GM18511 (cell line): ENCODE results near the gene MAP6.

Experiments used
- ATAC-seq: cut with Tn5 transposase; IDR thresholded peaks from one replicate; pipeline ENCODE4 v1.9.1; 2021; ENCODE audit warnings: mild to moderate bottlenecking, moderate library complexity; ENCODE audit not compliant: unreplicated experiment

MAP6 gene

DNA sequence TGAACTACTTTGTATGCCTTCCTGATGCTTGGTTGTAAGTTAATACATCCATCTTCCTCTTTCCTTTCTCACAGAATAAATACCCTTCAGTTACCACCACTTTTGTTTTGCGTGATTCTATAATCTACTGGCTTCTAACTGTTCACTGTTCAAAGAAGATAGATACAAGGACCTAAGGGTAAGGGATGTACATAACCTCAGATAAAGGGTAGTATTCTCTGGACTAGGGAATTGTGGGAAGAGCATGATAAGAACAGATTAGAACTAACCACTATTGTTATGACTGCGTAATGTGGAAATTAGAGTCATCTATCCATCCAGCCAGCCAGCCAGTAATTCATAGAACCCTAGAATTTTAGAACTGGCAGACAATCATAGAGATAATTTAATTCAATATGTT, 36.4 kb downstream of the MAP6 start:
- no peak for ATAC-seq

GRCh38 chr11:75631086-75631730, 37.6 kb downstream of the MAP6 start:
- no peak for ATAC-seq

DNA sequence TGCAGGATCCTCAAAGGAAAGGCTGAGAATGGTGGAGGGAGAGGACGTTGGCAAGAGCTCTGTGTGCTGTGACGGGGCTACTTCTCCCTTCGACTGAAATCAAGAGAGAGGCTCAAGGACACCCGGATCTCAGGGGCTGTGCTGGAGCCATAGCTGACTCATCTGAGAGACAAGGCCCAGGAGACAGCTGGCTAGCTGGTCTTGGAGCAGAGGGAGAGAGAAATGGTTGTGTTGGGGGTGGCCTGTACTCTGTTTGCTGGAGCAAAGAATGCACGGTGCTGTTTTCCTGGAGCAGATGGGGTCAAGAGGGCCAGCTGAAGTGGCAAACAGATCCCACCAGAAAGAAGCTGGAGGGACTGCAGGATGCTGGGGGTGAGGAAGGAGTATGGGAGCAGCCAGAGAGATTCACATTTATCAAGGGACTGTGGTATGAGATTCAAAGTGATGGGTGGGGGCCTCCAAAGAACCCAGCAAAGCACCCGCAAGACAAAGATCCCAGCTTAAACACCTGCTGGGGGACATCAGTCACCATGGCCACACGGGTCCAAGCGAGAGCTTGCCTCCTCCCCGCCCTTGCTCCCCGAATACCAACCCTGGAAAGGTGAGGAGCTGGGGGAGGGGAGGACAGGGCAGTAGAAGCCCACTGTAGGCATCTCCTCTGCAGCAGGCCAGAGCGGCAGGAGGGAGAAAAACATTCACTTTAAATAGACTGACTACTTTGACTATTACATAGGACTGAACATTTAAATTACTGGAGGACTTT, 40.8 kb downstream of the MAP6 start:
- ATAC-seq: no peak

DNA sequence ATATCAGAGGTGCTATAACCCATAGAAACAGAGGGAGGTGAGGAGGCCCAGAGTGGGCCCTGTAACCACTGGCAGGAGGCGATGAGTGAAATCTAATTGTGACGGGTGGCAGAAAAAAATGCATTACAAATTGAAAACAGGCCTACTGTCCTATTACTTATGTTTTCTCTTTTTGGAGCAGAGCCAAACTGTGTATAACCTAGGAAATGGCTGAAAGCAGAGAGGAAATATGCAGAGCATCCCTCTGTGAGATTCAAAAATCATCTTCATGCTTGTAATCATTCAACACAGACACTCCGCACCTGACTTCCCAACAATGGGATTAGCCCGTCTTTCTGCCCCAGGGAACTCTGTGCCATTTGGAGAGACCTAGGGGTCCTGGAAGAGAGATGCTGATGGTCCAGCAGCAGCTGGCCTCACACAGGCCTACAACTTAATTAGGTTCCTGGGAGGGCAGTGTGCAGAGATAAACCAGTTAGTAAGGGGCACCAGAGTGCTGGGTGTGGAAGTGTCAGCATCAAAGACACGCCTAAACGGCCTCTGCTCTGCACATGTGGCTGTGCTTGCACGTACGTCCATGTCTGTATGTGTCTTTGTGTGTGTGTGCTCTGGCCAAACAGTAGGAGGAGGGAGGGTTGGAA, 41.8 kb downstream of the MAP6 start:
- ATAC-seq: no peak

DNA sequence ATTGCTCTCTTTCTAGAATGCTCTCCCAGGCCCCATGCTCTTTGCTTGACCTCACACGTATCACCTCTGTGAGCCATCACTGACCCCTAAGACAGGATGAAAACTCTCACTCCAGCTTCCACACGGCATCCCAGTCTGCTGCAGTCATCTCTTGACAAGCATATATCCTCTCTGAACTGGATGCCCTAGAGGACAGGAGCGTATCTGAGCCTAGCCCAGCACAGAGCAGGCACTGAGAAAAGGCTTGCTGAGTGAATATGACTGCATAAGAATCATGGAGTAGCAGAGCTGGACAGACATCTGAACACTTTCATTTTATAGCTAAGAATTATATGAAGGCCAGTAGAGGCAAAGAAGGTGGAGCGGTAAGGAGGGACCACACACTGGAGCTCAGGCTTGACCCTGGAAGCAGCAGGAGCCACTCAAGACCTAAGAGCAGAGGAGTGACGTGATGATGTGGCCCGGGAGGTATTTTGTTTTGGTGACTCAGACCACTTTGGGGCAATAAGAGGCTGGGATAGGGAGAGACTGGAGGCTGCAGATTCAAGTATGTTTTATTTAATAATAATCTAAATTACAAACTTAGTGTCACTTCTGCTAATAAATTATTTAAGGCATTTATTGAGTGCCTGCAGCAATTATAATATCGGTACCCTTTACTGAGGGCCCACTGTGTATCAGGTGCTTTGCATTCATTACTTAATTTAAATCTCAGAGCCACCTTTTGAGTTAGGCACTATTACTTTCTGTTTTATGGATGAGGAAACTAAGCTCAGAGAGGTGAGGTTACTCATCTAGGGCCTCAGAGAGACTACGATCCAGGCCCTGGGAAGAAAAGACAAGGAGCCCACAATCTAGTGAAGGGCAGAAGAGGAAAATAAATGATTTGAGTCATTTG, 42.6 kb downstream of the MAP6 start:
- ATAC-seq: no peak

DNA sequence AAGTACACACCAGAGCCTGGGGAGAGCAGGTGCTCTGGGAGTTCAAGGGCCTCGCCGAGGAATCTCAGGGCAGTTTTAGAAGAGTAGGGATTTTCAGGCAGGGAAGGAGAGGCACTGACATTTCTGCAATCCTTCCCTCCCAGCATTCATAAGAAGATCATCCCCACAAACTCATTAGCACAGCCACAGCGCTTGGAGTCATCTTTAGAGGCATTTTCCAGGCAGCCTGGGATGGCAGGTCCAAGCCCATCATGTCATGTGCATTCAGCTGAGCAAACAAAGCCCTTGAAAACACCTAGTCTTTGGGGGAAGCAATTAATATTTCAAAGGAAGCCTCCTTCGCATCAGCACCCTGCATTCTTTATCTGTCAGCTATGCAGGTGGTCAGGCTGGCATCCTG, 43.8 kb downstream of the MAP6 start:
- no peak for ATAC-seq

- ATAC-seq: no peak
These were observed 52.6 kb downstream of the MAP6 start for GRCh38 chr11:75616281-75616680.

DNA sequence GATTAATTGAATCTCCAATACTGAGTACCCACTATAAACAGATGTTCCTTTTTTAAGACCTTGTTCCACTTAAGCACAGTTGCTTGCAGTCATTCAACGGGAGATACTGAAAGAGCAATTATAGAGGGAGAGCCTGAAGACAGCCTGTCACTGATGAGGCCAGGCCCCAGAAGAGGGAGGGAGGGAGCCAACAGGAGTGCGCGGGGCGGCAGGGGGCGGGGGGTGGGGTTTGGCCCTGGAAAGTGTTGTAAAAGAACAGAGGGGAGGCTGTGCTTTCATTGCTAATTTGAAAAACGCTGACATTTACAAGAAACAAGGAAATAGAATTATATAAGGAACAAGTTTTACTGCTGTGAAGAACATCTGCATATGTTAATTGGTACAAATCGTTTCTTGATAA, 53.1 kb downstream of the MAP6 start:
- no peak for ATAC-seq

- no peak for ATAC-seq
These were observed 57.0 kb downstream of the MAP6 start for GRCh38 chr11:75611823-75612222.

- ATAC-seq: no peak
These were observed 62.7 kb downstream of the MAP6 start for GRCh38 chr11:75606099-75606498.

DNA sequence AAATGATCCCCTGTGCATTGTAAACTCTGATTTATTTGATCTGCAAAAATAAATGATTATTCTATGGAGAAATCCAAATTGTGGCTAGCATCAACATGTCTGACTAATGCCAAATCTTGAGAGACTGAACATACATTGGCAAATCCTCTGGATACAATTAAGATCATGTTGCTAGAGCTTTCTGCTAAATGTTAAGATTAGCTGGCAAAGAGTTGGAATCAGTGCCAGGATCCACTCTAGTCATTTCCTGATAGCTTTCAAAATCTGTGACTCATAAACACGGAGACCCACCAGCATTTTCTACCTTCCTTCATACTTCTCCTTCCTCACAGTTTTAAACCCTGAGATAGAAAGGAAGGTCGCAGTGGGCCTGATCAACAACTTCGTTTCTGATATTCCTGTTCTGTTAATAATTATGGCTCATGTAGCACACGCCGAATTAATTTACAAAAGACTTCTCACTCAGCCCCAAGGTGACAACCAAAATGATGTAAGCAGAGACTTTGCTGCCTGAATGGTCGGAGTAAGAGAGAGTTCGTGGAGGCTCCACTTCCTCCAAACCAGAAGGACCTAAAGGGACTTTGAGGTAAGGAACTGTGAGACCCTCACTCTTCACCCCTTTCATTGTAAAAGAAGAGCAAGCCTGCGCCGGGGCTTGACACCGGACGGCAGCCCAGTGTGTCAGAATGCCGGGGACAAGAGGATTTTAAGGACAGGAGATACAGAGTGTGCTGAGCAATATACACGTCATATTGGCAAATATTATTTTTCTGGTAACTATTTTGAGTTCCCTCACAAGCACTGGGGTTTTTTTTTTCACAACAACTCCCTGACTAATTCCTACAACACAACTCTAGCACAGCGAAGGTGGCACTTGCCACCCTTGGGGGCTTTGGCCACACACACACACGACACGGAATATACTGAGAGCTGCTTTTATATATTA, 64.8 kb downstream of the MAP6 start:
- ATAC-seq: no peak

DNA sequence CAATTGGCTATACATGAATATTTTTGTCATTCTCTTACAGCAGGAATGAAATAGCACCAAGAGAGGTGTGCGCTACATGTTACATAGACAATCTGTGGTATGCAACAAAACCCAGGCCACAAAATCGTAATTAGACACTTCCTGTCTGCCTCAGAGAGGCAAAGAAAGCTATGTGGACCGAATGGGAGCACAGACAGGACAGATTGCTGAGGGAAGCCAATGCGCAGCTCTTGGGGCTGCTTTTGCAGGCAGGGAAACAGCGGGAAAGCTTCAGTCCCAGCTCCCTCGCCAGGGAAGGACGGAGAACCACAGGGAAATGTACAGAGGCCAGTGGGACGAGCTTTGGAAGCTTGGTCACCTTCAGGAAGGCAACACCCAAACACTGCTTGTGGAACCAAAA, 65.9 kb downstream of the MAP6 start:
- ATAC-seq: no peak

- ATAC-seq: no peak
These were observed 67.3 kb downstream of the MAP6 start for GRCh38 chr11:75601494-75601893.

GRCh38 chr11:75600356-75600755, 68.5 kb downstream of the MAP6 start:
- no peak for ATAC-seq

DNA sequence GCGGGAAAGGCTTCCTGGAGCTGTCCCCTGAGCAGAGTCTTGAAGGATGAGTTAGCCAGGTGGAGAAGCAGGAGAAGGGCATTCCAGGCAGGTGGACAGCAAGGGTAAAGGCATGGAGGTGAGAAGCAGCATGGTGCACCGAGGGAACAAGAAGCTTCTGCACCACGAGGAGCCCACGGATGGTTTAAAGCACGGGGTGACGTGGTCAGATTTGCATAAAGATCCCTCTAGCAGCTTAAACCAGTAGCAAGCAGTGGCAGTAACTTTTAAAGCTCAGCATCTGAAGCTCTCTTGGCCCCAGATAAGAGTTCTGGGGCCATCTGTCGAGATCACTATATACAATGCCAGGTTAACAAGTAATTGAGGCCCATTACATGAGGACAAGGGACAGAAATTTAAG, 69.9 kb downstream of the MAP6 start:
- ATAC-seq: no peak

- no peak for ATAC-seq
These were observed 70.6 kb downstream of the MAP6 start for GRCh38 chr11:75598264-75598663.

GRCh38 chr11:75597636-75598035, 71.2 kb downstream of the MAP6 start:
- ATAC-seq: no peak

DNA sequence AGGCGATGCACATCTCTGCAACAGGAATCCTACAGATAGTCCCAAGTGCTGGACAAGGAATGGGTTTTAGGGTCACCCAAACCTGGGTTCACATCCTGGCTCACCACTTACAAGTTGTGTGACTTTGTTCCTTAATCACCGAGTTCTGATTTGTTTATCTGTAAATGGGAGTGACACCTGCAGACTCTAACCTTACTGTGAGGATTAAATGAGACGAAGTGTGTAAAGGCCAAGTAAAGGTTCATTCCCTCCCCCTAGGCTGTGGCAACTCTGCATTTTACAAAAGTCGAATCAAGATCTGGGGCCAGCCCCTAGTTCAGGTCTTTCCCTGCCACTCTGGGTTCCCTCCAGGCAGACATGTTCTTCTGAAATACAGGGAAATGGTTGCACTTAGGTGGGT, 71.9 kb downstream of the MAP6 start:
- no peak for ATAC-seq

GRCh38 chr11:75595429-75595828, 73.4 kb downstream of the MAP6 start:
- ATAC-seq: no peak

DNA sequence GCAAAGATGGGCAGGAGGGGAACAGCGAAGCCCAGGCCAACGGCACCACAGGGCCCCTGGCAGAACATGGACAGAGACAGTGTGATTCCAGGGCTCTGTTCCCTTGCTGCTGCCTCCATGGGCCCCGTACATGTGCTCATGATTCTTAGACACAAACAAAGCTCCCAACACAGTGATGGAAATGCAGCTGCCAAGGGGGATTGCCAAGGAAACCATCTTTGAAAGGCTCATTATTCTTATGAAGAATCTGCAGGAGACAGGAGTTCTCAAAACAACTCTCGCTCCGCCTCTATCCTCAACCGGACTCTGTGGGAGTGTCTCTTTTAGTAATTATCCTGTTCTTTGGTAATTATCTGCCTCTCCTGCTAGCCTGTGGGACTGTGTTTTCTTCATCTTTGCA, 74.6 kb downstream of the MAP6 start:
- no peak for ATAC-seq
